RWPE1 (cell line): ENCODE measurements around the gene NPTN.
"Not testable (repeated sequence)": the region's sequence is repeated elsewhere in the genome, so short reads cannot be mapped to it uniquely, and the experiment has no call there.

Experiments used
- CTCF ChIA-PET: fragments of 350-600 bp; sonication (Branson Sonifier 250); formaldehyde crosslinking; extraction: SDS; loops from one replicate; lab custom pipeline; 2021; lab: Yijun Ruan, JAX
- POLR2A ChIA-PET: fragments of 400-600 bp; formaldehyde crosslinking; extraction: SDS; loops from one replicate; lab custom pipeline; 2020; ENCODE audit warnings: antibody characterized with exemption; ENCODE audit not compliant: low non-redundant PET; lab: Yijun Ruan, JAX
- DNase-seq: peaks from one replicate; pipeline ENCODE4 v3.0.0; 2012; ENCODE audit warnings: low spot score
- H3K27ac ChIP-seq: fragments of 450-650 bp; 2 replicates; pipeline ENCODE4 v1.5.1; 2017
- TF ChIP-seq, protein P1 (sequence below): fragments of 450-650 bp; conservative IDR thresholded peaks from 2 replicates; pipeline ENCODE4 v1.5.1; 2017; ENCODE audit warnings: low read depth, mild to moderate bottlenecking

Gene NPTN

DNA sequence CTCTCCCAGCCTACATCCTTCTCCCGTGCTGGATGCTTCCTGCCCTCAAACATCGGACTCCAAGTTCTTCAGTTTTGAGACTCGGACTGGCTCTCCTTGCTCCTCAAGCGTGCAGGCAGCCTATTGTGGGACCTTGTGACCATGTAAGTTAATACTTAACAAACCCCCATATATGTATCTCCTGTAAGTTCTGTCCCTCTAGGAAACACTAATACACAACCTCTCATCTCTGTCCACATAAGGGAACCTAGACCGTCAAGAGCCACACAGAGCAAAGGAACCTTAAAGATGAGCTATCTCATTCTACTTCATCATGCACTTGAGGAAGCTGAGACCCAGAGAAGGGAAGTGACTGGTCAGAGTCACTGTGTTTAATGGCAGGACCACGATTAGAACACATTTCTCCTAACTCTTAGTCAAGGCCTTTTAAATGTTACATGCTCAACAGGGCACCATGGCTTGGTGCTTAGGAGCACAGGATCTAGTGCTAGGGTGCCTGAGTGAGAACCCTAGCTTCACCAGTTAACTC, 50.3 kb downstream of the NPTN start:
- TF ChIP-seq, protein P1, sequence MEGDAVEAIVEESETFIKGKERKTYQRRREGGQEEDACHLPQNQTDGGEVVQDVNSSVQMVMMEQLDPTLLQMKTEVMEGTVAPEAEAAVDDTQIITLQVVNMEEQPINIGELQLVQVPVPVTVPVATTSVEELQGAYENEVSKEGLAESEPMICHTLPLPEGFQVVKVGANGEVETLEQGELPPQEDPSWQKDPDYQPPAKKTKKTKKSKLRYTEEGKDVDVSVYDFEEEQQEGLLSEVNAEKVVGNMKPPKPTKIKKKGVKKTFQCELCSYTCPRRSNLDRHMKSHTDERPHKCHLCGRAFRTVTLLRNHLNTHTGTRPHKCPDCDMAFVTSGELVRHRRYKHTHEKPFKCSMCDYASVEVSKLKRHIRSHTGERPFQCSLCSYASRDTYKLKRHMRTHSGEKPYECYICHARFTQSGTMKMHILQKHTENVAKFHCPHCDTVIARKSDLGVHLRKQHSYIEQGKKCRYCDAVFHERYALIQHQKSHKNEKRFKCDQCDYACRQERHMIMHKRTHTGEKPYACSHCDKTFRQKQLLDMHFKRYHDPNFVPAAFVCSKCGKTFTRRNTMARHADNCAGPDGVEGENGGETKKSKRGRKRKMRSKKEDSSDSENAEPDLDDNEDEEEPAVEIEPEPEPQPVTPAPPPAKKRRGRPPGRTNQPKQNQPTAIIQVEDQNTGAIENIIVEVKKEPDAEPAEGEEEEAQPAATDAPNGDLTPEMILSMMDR, result no peak
- ChIA-PET POLR2A (no interaction called here), CTCF (interaction anchor here (0.6 kb wide), 1 partner anchor 22 kb away, joined by 4 read pairs; no protein-coding TSS in a partner anchor)
- DNase-seq, result no peak
- H3K27ac ChIP-seq, result no peak overlapping the region

DNA sequence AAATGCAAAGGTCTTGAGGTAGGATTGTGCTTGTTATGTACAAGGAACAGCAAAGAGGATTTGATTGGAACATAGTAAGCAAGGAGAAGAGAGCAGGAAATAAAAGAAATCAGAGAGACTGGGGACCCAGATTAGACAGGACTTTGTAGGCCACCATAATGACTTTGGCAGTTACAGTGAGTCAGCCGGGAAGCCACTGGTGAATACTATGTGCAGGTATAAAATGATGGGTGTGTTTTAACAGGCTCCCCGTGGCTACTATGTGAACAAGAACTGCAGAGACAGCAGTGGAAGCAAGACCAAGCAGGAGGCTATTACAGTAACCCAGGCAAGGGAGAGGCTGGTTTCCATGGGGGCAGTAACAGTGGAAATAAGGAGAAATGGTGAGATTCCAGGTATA, 55.2 kb downstream of the NPTN start:
- TF ChIP-seq, protein P1, result no peak
- ChIA-PET POLR2A (no interaction called here), CTCF (no interaction called here)
- peak overlapping the region; percentile 62 for H3K27ac ChIP-seq
- no peak for DNase-seq

GRCh38 chr15:73577593-73577992, 55.6 kb downstream of the NPTN start:
- CTCF ChIA-PET, DNase-seq, POLR2A ChIA-PET: not testable (repeated sequence)
- H3K27ac ChIP-seq, result peak overlapping the region; percentile 62

DNA sequence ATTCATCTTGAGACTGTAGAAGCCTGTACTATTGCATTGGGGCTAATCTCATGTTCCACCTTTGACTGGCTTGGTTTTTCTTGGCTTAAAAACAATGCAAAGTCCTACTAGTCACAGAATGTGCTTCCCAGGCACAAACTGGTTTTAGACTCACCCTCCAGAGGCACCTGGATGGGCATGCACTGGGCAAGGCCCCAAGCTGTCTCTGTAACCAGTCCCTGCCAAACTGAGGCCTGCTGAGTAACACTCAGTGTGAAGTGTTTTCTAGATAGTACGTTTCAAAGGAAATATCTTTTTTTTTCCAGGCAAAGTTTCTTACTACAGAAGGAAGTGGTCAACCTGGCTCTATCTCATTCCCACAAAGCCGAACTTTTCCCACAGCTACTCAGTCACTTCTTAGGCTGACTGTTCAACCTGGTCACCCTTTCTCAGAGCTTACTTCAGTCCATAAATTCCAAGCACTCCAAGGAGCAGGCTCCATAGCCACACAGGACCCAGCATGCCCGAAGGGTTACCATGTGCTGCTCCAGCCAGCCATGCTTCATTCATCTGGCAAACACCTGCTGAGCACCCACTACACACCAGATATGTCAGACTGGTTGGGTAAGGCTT, 57.4 kb downstream of the NPTN start:
- TF ChIP-seq, protein P1, result no peak
- peak overlapping the region; percentile 98 for H3K27ac ChIP-seq
- ChIA-PET CTCF (interaction anchor here (0.8 to 0.9 kb wide), 2 partner anchors 15 to 66 kb away, joined by 5 read pairs; no protein-coding TSS in a partner anchor), POLR2A (no interaction called here)
- peak; percentile 82 for DNase-seq

DNA sequence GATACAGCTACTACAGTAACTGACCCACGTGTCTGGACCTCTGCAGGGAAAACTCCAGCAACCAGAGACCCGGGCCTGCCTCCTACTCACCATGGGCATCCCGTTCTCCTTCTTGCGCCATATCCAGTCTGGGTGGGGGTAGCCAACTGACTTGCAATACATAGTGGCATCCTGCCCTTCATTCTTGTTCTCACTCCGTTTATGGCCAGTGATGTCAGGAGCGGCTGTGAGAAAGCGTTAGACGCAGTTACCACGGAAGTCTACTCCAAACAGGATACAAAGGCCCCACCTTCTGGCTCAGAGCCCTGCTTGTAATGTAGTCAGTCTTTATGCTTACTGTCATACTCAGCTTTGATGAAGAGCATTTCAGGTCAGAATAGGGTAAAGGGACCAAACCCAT, 59.6 kb downstream of the NPTN start:
- POLR2A ChIA-PET, result no interaction called here
- TF ChIP-seq, protein P1, result no peak

DNA sequence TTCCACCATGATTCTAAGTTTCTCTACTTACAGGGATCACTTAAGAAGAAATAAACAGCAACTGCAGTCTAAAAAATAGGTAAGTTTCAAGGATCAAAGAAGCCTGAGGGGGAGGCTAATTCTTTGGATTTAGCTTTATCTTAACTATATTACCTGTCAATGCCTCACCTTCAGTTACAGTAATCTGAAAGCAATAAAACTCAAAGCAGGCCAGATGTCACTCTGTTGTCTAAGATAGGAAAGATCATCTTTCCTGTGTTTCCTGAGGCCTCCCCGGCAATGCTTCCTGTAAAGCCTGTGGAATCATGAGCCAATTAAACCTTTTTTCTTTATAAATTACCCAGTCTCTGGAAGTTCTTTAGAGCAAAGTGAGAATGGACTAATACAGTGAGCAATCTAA, 60.2 kb downstream of the NPTN start:
- peak overlapping the region; percentile 81 for H3K27ac ChIP-seq
- TF ChIP-seq, protein P1, result no peak
- DNase-seq, result no peak
- CTCF ChIA-PET, result interaction anchor here (1.4 kb wide), 1 partner anchor 63 kb away, joined by 4 read pairs; no protein-coding TSS in a partner anchor
- POLR2A ChIA-PET, result no interaction called here

More for the DNA sequence above, 59.6 kb downstream of the NPTN start:
- H3K27ac ChIP-seq, result peak overlapping the region; percentile 81
- CTCF ChIA-PET, result interaction anchor here (0.7 to 1.4 kb wide), 2 partner anchors 28 to 63 kb away, joined by 4 read pairs; no protein-coding TSS in a partner anchor
- DNase-seq, result peak; percentile 84

DNA sequence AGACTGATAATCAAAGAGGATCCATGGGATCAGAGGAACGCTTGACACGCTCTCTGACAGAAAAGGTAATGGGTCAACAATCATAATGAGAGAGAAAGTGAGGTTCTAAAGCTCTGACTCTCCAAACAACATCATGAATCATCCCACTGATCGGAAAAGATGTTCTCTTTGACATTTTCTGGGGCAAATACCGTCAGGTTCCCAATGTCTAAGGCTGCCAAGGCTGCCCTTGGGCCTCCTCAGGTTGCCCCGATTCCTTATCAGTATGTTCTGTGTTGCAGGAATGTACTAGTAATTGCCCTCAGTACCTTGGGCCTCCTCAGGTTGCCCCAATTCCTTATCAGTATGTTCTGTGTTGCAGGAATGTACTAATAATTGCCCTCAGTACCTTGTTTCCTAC, 60.9 kb downstream of the NPTN start:
- ChIA-PET POLR2A (no interaction called here), CTCF (interaction anchor here (1.0 kb wide), 1 partner anchor 63 kb away, joined by 3 read pairs; no protein-coding TSS in a partner anchor)
- no peak overlapping the region for H3K27ac ChIP-seq
- TF ChIP-seq, protein P1, result no peak
- no peak for DNase-seq
